K562 (cell line): Measurements from ENCODE around the gene CHD5. TPM values are rescaled to one million over a fixed set of nuclear protein-coding genes. Genes with fewer than 3 reads are reported as not detected.

Experiments used
- CHD2 ChIP-seq: IDR thresholded peaks from 2 replicates; pipeline ENCODE4 v1.6.1; 2011; ENCODE audit warnings: low read depth, low read length
- IRF2 ChIP-seq: sonication (generic); formaldehyde crosslinking; IDR thresholded peaks from 2 replicates; pipeline ENCODE4 v1.8.1; 2022; ENCODE audit warnings: mild to moderate bottlenecking, missing genetic modification reagents
- JUN ChIP-seq, 2 experiments: sonication (generic) in 1 of 2; formaldehyde crosslinking in 1 of 2; IDR thresholded peaks; 2 replicates each; pipeline versions ENCODE4 v1.6.1 to v1.8.0; 2012 to 2022; ENCODE audit warnings: borderline replicate concordance in 2 of 2, mild to moderate bottlenecking in 2 of 2, improper control_type of control experiment in 1 of 2, low read depth in 1 of 2, low read length in 1 of 2, missing genetic modification reagents in 1 of 2
- MNT ChIP-seq, 2 experiments: fragments of 450-650 bp; conservative IDR thresholded peaks; 2 replicates each; pipeline ENCODE4 v1.6.1; 2017; ENCODE audit warnings: mild to moderate bottlenecking in 2 of 2, moderate library complexity in 2 of 2
- MYC ChIP-seq, 2 experiments: fragments of 250-450 bp in 1 of 2; sonication (Bioruptor Pico) in 1 of 2; IDR thresholded peaks; 2 replicates each; pipeline versions ENCODE4 v1.5.1 to v1.6.1; 2012 to 2021; ENCODE audit warnings: low read depth in 2 of 2, borderline replicate concordance in 1 of 2, improper control_type of control experiment in 1 of 2, low read length in 1 of 2, mild to moderate bottlenecking in 1 of 2, moderate library complexity in 1 of 2
- NCOA1 ChIP-seq: fragments of 450-650 bp; IDR thresholded peaks from 2 replicates; pipeline ENCODE4 v1.6.1; 2016; ENCODE audit warnings: low read depth
- PHF21A ChIP-seq: fragments of 450-650 bp; IDR thresholded peaks from 2 replicates; pipeline ENCODE4 v1.6.1; 2017; ENCODE audit warnings: low read depth, borderline replicate concordance
- POLR3A ChIP-seq: IDR thresholded peaks from 2 replicates; pipeline ENCODE4 v1.6.1; 2011; ENCODE audit warnings: borderline replicate concordance, mild to moderate bottlenecking, moderate library complexity; ENCODE audit not compliant: insufficient read length, insufficient read depth; ENCODE audit errors: extremely low read depth
- RAD21 ChIP-seq, 2 experiments: fragments of 250-450 bp in 1 of 2; fragments of 450-650 bp in 1 of 2; sonication (Bioruptor Pico) in 1 of 2; formaldehyde crosslinking in 1 of 2; IDR thresholded peaks in 1 of 2; conservative IDR thresholded peaks in 1 of 2; 2 replicates each; pipeline versions ENCODE4 v1.4.0 to v1.8.0; 2020 to 2022; ENCODE audit warnings: mild to moderate bottlenecking in 2 of 2, moderate library complexity in 1 of 2
- SMAD4 ChIP-seq: fragments of 250-450 bp; sonication (Bioruptor Pico); conservative IDR thresholded peaks from 2 replicates; pipeline ENCODE4 v1.8.0; 2021; ENCODE audit warnings: inconsistent platforms, mild to moderate bottlenecking, moderate library complexity
- ZBTB1 ChIP-seq: sonication (generic); formaldehyde crosslinking; IDR thresholded peaks from 2 replicates; pipeline ENCODE4 v1.8.1; 2023; ENCODE audit warnings: missing genetic modification reagents, low read depth, mild to moderate bottlenecking, borderline replicate concordance
- ZNF280A ChIP-seq: fragments of 450-650 bp; IDR thresholded peaks from 2 replicates; pipeline ENCODE4 v1.6.1; 2018; ENCODE audit warnings: mild to moderate bottlenecking, low read depth; ENCODE audit not compliant: partially characterized antibody
- ZNF316 ChIP-seq: fragments of 450-650 bp; IDR thresholded peaks from 2 replicates; pipeline ENCODE4 v1.6.1; 2016
- ZNF445 ChIP-seq: fragments of 250-450 bp; sonication (Bioruptor Pico); IDR thresholded peaks from 2 replicates; pipeline ENCODE4 v1.4.0; 2020; ENCODE audit warnings: low read depth, mild to moderate bottlenecking, moderate library complexity
- ZNF764 ChIP-seq: fragments of 250-450 bp; sonication (Bioruptor Pico); IDR thresholded peaks from 2 replicates; pipeline ENCODE4 v1.4.0; 2020; ENCODE audit warnings: low read depth, mild to moderate bottlenecking, moderate library complexity
- polyA plus RNA-seq, 8 experiments: library from polyadenylated mRNA; depleted of rRNA in 4 of 8; stranded (reverse) in 5 of 8; unstranded in 3 of 8; fragments of >200 nt; fragmentation: Nextera tagmentation in 2 of 8; fragmentation: Illumina TruSeq in 1 of 8; extraction: Ambion mirVana in 2 of 8; extraction: Trizol in 1 of 8; gene quantifications; 2 replicates each; pipeline versions ENCODE4 v1.2.1 to v1.2.3, GENCODE V29; 2011 to 2014; ENCODE audit warnings: inconsistent platforms in 1 of 8, missing spikeins in 1 of 8
- total RNA-seq, 7 experiments: library from RNA; depleted of rRNA in 6 of 7; stranded (reverse); fragments of >200 nt in 6 of 7; fragmentation: Illumina TruSeq in 2 of 7; extraction: Trizol in 2 of 7; gene quantifications; 2 replicates each; pipeline versions ENCODE4 v1.2.1 to v1.2.3, GENCODE V29; 2011 to 2021; ENCODE audit warnings: low replicate concordance in 1 of 7
- TF ChIP-seq, protein P1 (sequence below): fragments of 450-650 bp; IDR thresholded peaks from one replicate; pipeline ENCODE4 v1.6.1; 2018; ENCODE audit warnings: mild to moderate bottlenecking, moderate library complexity; ENCODE audit not compliant: partially characterized antibody
- TF ChIP-seq, protein P2 (sequence below): fragments of 250-450 bp; sonication (Bioruptor Pico); IDR thresholded peaks from 2 replicates; pipeline ENCODE4 v1.6.1; 2021; ENCODE audit warnings: mild to moderate bottlenecking
- TF ChIP-seq, protein P3 (sequence below): conservative IDR thresholded peaks from 2 replicates; pipeline ENCODE4 v1.6.1; 2011; ENCODE audit warnings: low read depth, mild to moderate bottlenecking, low read length; ENCODE audit not compliant: control insufficient read depth

Gene CHD5
- total and polyA plus RNA-seq, 9 of the 15 experiments (the other 6 are each of a cell fraction or from before 2014, with no cell fraction given) = 0.03 to 0.52 (median 0.11) TPM; not detected in 2

DNA sequence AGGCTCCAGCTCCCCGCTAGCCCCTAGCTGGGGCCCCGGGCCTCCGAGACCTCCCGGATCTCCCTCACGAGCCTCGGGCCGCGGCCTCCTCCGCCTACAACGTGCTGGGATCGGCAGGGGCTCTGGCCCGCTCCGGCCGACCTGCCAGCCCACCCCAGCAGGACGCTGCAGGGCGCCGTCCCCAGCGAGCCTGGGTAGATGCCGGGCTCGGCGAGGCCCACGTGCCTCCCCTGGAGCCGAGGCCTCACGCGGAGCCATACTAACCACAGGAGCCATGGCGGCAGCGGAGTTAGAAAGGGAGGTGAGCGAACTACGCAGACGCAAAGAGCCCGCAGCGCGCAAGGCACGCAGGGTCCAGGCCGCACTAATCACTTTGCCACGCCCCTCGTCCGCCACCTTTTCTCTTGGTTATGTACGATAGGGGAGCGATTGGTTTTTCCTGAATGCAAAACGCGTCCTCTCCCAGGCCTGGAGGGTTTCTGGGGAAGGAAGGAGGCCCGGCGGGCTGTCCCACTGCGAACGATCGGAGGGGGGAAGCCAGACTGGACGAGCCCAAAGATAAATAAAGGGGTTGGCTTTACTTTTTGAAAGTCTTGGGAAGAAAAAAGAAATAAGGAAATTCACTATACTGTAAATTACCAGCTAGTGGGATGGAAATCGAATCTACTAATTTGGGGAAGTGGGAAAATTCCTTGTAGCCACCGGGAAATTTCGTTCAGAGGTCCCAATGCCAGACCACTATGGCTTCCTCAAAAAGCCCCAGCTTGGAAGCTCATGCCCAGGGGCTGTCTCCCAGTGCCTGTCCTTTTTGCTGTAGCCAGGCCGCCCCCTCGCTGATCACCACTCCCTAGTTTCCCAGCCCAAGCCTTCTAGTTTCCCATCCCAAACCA is 19.4 kb upstream of the CHD5 start, which contains the start of gene RPL22 (continued):
- TF ChIP-seq JUN (IDR thresholded peaks at IDR 0.05; ENCODE audit: borderline replicate concordance, low read depth, low read length) (peak; percentile 70; the same call in 1 of the 2 replicates), JUN (CRISPR knock-in tag; IDR thresholded peaks at IDR 0.05; ENCODE audit: borderline replicate concordance) (peak; percentile 81; the same call in 1 of the 2 replicates), PHF21A (no peak; the same call in 1 of the 2 replicates), ZBTB1 (peak; percentile 20; the same call in 1 of the 2 replicates), MYC (IDR thresholded peaks at IDR 0.05; ENCODE audit: low read depth, low read length) (peak; percentile 98), MYC (CRISPR knock-in tag; IDR thresholded peaks at IDR 0.05; ENCODE audit: borderline replicate concordance, low read depth) (peak; percentile 99; the same call in 1 of the 2 replicates), ZNF445 (no peak), NCOA1 (no peak), IRF2 (CRISPR knock-in tag) (no peak), CHD2 (no peak), RAD21 (CRISPR knock-in tag; conservative IDR thresholded peaks at IDR 0.05 in 1 of 2, IDR thresholded peaks at IDR 0.05 in 1 of 2) (no peak), ZNF316 (no peak), ZNF764 (CRISPR knock-in tag) (no peak), MNT (conservative IDR thresholded peaks at IDR 0.05) (peak; percentile 94 to 97), SMAD4 (CRISPR knock-in tag) (peak; percentile 69), POLR3A (no peak), ZNF280A (no peak)
- TF ChIP-seq, protein P1, sequence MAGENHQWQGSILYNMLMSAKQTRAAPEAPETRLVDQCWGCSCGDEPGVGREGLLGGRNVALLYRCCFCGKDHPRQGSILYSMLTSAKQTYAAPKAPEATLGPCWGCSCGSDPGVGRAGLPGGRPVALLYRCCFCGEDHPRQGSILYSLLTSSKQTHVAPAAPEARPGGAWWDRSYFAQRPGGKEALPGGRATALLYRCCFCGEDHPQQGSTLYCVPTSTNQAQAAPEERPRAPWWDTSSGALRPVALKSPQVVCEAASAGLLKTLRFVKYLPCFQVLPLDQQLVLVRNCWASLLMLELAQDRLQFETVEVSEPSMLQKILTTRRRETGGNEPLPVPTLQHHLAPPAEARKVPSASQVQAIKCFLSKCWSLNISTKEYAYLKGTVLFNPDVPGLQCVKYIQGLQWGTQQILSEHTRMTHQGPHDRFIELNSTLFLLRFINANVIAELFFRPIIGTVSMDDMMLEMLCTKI = no peak
- TF ChIP-seq, protein P2, sequence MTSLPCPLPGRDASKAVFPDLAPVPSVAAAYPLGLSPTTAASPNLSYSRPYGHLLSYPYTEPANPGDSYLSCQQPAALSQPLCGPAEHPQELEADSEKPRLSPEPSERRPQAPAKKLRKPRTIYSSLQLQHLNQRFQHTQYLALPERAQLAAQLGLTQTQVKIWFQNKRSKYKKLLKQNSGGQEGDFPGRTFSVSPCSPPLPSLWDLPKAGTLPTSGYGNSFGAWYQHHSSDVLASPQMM = no peak
- TF ChIP-seq, protein P3, sequence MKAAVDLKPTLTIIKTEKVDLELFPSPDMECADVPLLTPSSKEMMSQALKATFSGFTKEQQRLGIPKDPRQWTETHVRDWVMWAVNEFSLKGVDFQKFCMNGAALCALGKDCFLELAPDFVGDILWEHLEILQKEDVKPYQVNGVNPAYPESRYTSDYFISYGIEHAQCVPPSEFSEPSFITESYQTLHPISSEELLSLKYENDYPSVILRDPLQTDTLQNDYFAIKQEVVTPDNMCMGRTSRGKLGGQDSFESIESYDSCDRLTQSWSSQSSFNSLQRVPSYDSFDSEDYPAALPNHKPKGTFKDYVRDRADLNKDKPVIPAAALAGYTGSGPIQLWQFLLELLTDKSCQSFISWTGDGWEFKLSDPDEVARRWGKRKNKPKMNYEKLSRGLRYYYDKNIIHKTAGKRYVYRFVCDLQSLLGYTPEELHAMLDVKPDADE = peak; percentile 90
